Activated CD8-positive, alpha-beta memory T cell treated with anti-CD3 and anti-CD28 coated beads for 4 hours (primary cell): Measurements from ENCODE around the gene CBY2.
"Not testable (repeated sequence)": the region's sequence is repeated elsewhere in the genome, so short reads cannot be mapped to it uniquely, and the experiment has no call there.

Experiments used
- DNase-seq, 2 donors: peaks; one replicate each; pipeline ENCODE4 v3.0.0-alpha.2; 2020; ENCODE audit warnings: low read depth in 2 of 2

Gene CBY2

GRCh38 chr13:45742985-45743384 is 40.9 kb downstream of the CBY2 start:
- no peak for DNase-seq

DNA sequence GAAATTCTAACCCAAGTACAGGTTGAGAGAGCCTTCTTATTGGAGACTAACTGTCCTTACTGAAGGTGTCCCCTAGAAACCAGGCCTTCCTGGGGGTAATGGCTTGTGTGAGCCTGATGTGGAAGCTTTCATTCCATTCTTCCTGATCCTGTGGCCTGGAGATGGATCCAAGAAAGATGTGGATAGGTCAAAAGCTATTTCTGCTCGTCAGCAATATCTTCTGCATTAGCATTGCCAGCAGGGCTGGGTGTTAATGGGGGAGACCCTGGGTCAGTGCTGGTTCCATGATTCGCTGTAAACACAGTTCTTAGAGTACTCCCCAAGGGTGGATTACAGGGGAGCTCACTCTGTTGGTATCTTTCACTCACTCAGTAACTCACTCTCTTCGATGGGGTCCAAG is 42.9 kb downstream of the CBY2 start:
- DNase-seq: no peak

GRCh38 chr13:45747071-45747470 is 45.0 kb downstream of the CBY2 start:
- no peak for DNase-seq

DNA sequence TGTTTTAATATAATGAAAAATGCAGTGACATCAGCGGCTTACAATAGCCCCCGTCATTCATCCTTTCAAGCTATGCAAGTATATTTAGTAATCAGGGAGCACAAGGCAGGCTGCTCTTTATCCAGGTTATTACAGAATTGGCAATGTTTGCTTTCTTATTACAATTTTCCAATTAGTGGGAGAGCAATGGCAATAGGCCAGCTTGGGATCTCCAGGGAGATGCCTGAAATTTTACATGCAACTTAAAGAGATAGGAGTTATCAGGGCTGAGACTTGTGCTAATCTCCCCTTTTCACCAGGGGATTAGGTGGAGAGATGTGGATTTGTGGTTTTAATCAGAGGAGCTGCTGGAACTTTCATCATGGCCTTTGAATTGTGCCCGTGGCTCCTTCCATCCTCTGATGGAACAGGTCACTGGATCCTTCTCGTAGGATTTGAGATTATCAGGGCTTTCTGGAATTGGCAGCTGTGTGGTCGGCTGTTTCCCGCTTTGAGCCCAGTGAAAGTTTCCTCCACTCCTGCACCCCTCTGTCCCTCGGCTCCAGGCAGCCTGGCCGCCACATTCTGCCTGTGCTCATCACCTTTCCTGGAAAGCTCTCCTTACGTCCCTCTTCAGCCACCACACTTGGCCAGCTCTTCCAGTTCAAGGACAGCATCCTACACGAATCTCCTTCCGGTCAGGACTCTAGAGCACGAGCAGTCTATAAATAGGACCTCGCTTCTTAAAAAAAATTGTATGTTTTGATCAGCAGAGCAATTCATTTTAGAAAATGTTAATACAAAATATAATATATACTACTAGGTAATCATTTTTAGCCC is 47.0 kb downstream of the CBY2 start:
- no peak for DNase-seq

- DNase-seq: no peak
Observed at GRCh38 chr13:45750566-45750965, 48.4 kb downstream of the CBY2 start.

- no peak for DNase-seq
Observed at GRCh38 chr13:45751885-45752284, 49.8 kb downstream of the CBY2 start.

DNA sequence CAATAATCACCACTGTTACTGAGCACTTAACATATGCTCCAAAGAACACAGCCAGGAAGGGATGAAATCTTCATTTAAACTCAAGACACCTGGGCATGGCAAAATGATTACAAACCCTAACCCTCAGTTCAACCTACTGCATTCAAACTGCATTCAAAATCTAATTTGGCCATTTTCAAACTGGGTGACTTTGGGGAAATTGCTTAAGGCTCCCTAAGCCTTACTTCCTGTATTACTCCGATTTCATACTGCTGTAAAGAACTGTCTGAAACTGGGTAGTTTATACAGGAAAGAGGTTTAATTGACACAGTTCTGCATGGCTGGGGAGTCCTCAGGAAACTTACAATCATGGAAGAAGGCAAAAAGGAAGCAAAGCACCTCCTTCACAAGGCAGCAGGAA is 50.4 kb downstream of the CBY2 start:
- no peak for DNase-seq

GRCh38 chr13:45756498-45756897 is 54.4 kb downstream of the CBY2 start:
- DNase-seq: not testable (repeated sequence)

GRCh38 chr13:45757589-45757988 is 55.5 kb downstream of the CBY2 start:
- not testable (repeated sequence) for DNase-seq

GRCh38 chr13:45763419-45763818 is 61.3 kb downstream of the CBY2 start:
- DNase-seq: no peak
